K562 (cell line): ENCODE results near the gene AAR2. TPM values are rescaled to one million over a fixed set of nuclear protein-coding genes. Genes with fewer than 3 reads are reported as not detected.

ENCODE experiments used
- ATAC-seq: fragments of 200-7000 bp; cut with Tn5 transposase; 3 replicates; pipeline ENCODE4 v1.9.1; 2020; ENCODE audit warnings: moderate library complexity
- BruUV-seq: library from RNA; stranded (reverse); fragments of 400-500 nt; replicated peaks from 2 replicates; lab custom pipeline; 2021; lab: Mats Ljungman, UMichigan
- CTCF ChIA-PET: fragments of 300-600 bp; formaldehyde crosslinking; extraction: SDS; loops from one replicate; lab custom pipeline; 2021; ENCODE audit warnings: low intra/inter-chr PET ratio; lab: Yijun Ruan, JAX
- POLR2A ChIA-PET: fragments of 300-600, 350-650 bp; sonication (Branson Sonifier 250); formaldehyde crosslinking; extraction: SDS; loops from one replicate; lab custom pipeline; 2021; ENCODE audit warnings: antibody characterized with exemption, inconsistent platforms; lab: Yijun Ruan, JAX
- DNase-seq, 4 experiments: peaks; one replicate each; pipeline versions ENCODE4 v3.0.0 to v3.0.0-alpha.2; 2011 to 2018; ENCODE audit warnings: low spot score in 3 of 4, mixed read lengths in 3 of 4; ENCODE audit errors: extremely low read depth in 1 of 4
- FAIRE-seq: peaks from 2 replicates; lab custom pipeline; 2011; peaks lifted over from hg19 to GRCh38; lab: Jason Lieb, UNC
- H2AFZ ChIP-seq: 2 replicates; pipeline ENCODE4 v1.6.0; 2011; ENCODE audit warnings: low read depth, low read length, control low read depth, inconsistent platforms
- H3K27ac ChIP-seq: fragments of 200-600 bp; 3 replicates; pipeline ENCODE4 v1.8.0; 2011; ENCODE audit warnings: low read depth, mild to moderate bottlenecking, control low read depth, inconsistent platforms, low read length, moderate library complexity, mixed read lengths; ENCODE audit errors: extremely low read depth
- H3K27me3 ChIP-seq, 2 experiments: fragments of 300-600 bp in 1 of 2; 2 replicates in 1 of 2; 3 replicates in 1 of 2; pipeline versions ENCODE4 v1.6.0 to v1.8.0; 2011; ENCODE audit warnings: inconsistent platforms in 2 of 2, low read length in 2 of 2, mild to moderate bottlenecking in 1 of 2, mixed read lengths in 1 of 2, moderate library complexity in 1 of 2; ENCODE audit not compliant: control insufficient read depth in 2 of 2, insufficient read depth in 2 of 2
- H3K36me3 ChIP-seq: fragments of 300-600 bp; 3 replicates; pipeline ENCODE4 v1.8.0; 2011; ENCODE audit warnings: mild to moderate bottlenecking, low read length, inconsistent platforms; ENCODE audit not compliant: control insufficient read depth, insufficient read depth
- H3K4me1 ChIP-seq, 2 experiments: fragments of 200-600 bp in 1 of 2; replicated peaks in 1 of 2; 2 replicates in 1 of 2; 3 replicates in 1 of 2; pipeline versions ENCODE4 v1.5.1 to v1.8.0; 2011; ENCODE audit warnings: inconsistent platforms in 2 of 2, low read length in 2 of 2, mild to moderate bottlenecking in 1 of 2, mixed read lengths in 1 of 2, moderate library complexity in 1 of 2; ENCODE audit not compliant: control insufficient read depth in 2 of 2, insufficient read depth in 2 of 2
- H3K4me2 ChIP-seq: 2 replicates; pipeline ENCODE4 v1.6.1; 2011; ENCODE audit warnings: low read length, control low read depth, inconsistent platforms, mixed read lengths; ENCODE audit not compliant: insufficient read depth
- H3K4me3 ChIP-seq: fragments of 200-600 bp; sonication (generic), shearing (Covaris generic); 2 replicates; pipeline ENCODE4 v1.5.1; 2016; ENCODE audit warnings: control low read depth, inconsistent platforms
- H3K79me2 ChIP-seq: fragments of 200-600 bp; 3 replicates; pipeline ENCODE4 v1.8.0; 2011; ENCODE audit warnings: low read length, inconsistent platforms; ENCODE audit not compliant: control insufficient read depth, insufficient read depth
- H3K9ac ChIP-seq, 2 experiments: 2 replicates each; pipeline versions ENCODE4 v1.6.0 to v1.6.1; 2011; ENCODE audit warnings: low read depth in 2 of 2, low read length in 2 of 2, control low read depth in 1 of 2, inconsistent platforms in 1 of 2, mild to moderate bottlenecking in 1 of 2, mixed read lengths in 1 of 2; ENCODE audit not compliant: insufficient read depth in 1 of 2
- H3K9me1 ChIP-seq: one replicate; pipeline ENCODE4 v1.6.0; 2011; ENCODE audit warnings: inconsistent platforms, mild to moderate bottlenecking, low read length, moderate library complexity; ENCODE audit not compliant: control insufficient read depth, insufficient read depth
- H3K9me3 ChIP-seq: replicated peaks from 2 replicates; pipeline ENCODE4 v1.5.1; 2011; ENCODE audit warnings: low read depth, low read length, inconsistent platforms; ENCODE audit not compliant: control insufficient read depth, insufficient read depth
- H4K20me1 ChIP-seq: replicated peaks from 2 replicates; pipeline ENCODE4 v1.6.1; 2011; ENCODE audit warnings: low read length, inconsistent platforms, mixed read lengths; ENCODE audit not compliant: control insufficient read depth, insufficient read depth
- ARID1B ChIP-seq: fragments of 450-650 bp; IDR thresholded peaks from 2 replicates; pipeline ENCODE4 v1.6.1; 2016; ENCODE audit warnings: antibody characterized with exemption, mild to moderate bottlenecking, inconsistent platforms
- ARID2 ChIP-seq: fragments of 450-650 bp; IDR thresholded peaks from 2 replicates; pipeline ENCODE4 v1.6.1; 2017; ENCODE audit warnings: antibody characterized with exemption, mild to moderate bottlenecking
- FUS ChIP-seq: fragments of 200-400 bp; formaldehyde crosslinking; optimal IDR thresholded peaks from 2 replicates; pipeline ENCODE3; 2017; ENCODE audit warnings: low read depth, low read length
- MAX ChIP-seq: sonication (generic); formaldehyde crosslinking; IDR thresholded peaks from 2 replicates; pipeline ENCODE4 v1.9.0; 2022; ENCODE audit warnings: mild to moderate bottlenecking, missing genetic modification reagents
- RAD21 ChIP-seq, 2 experiments: fragments of 250-450 bp in 1 of 2; fragments of 450-650 bp in 1 of 2; sonication (Bioruptor Pico) in 1 of 2; formaldehyde crosslinking in 1 of 2; IDR thresholded peaks in 1 of 2; conservative IDR thresholded peaks in 1 of 2; 2 replicates each; pipeline versions ENCODE4 v1.4.0 to v1.8.0; 2020 to 2022; ENCODE audit warnings: mild to moderate bottlenecking in 2 of 2, moderate library complexity in 1 of 2
- SMC3 ChIP-seq: conservative IDR thresholded peaks from 2 replicates; pipeline ENCODE4 v1.6.1; 2011; ENCODE audit warnings: low read depth, low read length, improper control_type of control experiment; ENCODE audit not compliant: insufficient read depth
- SRF ChIP-seq, 2 experiments: fragments of 250-450, 450-650 bp in 1 of 2; sonication (Bioruptor Pico) in 1 of 2; sonication (generic) in 1 of 2; formaldehyde crosslinking; IDR thresholded peaks; 2 replicates each; pipeline versions ENCODE4 v1.5.0 to v1.5.1; 2020 to 2022; ENCODE audit warnings: mild to moderate bottlenecking in 1 of 2, missing genetic modification reagents in 1 of 2
- WGBS: fragments of 100-300 bp; shearing (Covaris generic); methylation state at CpG from one replicate; pipeline ENCODE4 v1.1.6; 2016; ENCODE audit warnings: low coverage, mixed read lengths; ENCODE audit not compliant: insufficient coverage; ENCODE audit errors: missing lambda C conversion rate; 5-methylcytosine and 5-hydroxymethylcytosine counted together
- in situ Hi-C: fragments of 300-500 bp; cut with MboI; formaldehyde crosslinking; loops from 4 replicates; pipeline ENCODE4 v1.15.0; 2018; ENCODE audit warnings: inconsistent platforms, mixed read lengths
- intact Hi-C: fragments of 100-400 bp; cut with micrococcal nuclease; formaldehyde crosslinking; loops from 2 replicates; pipeline ENCODE4 v1.14.2; 2022
- polyA plus RNA-seq, 8 experiments: library from polyadenylated mRNA; depleted of rRNA in 4 of 8; stranded (reverse) in 5 of 8; unstranded in 3 of 8; fragments of >200 nt; fragmentation: Nextera tagmentation in 2 of 8; fragmentation: Illumina TruSeq in 1 of 8; extraction: Ambion mirVana in 2 of 8; extraction: Trizol in 1 of 8; gene quantifications; 2 replicates each; pipeline versions ENCODE4 v1.2.1 to v1.2.3, GENCODE V29; 2011 to 2014; ENCODE audit warnings: inconsistent platforms in 1 of 8, missing spikeins in 1 of 8
- total RNA-seq, 7 experiments: library from RNA; depleted of rRNA in 6 of 7; stranded (reverse); fragments of >200 nt in 6 of 7; fragmentation: Illumina TruSeq in 2 of 7; extraction: Trizol in 2 of 7; gene quantifications; 2 replicates each; pipeline versions ENCODE4 v1.2.1 to v1.2.3, GENCODE V29; 2011 to 2021; ENCODE audit warnings: low replicate concordance in 1 of 7
- TF ChIP-seq, protein P1 (sequence below), 3 experiments: IDR thresholded peaks in 2 of 3; conservative IDR thresholded peaks in 1 of 3; 2 replicates each; pipeline ENCODE4 v1.5.1; 2011 to 2012; ENCODE audit warnings: low read length in 3 of 3, mild to moderate bottlenecking in 3 of 3, control low read depth in 2 of 3, improper control_type of control experiment in 1 of 3, inconsistent platforms in 1 of 3, low read depth in 1 of 3, mixed read lengths in 1 of 3, moderate library complexity in 1 of 3; ENCODE audit not compliant: insufficient read depth in 2 of 3
- TF ChIP-seq, protein P2 (sequence below): fragments of 450-650 bp; formaldehyde crosslinking; IDR thresholded peaks from 2 replicates; pipeline ENCODE4 v1.4.0; 2020; ENCODE audit warnings: mild to moderate bottlenecking, moderate library complexity

AAR2 gene
- total and polyA plus RNA-seq, 9 of the 15 experiments (the other 6 are each of a cell fraction or from before 2014, with no cell fraction given): 6.5 to 36.2 (median 24.7) TPM

- Histone ChIP-seq H3K9ac (no peak overlapping the region), H3K4me3 (no peak overlapping the region), H3K9me3 (no peaks in the 10 kb centered on the region), H3K9me1 (no peaks in the 10 kb centered on the region), H3K4me1 (no peaks in the 10 kb centered on the region), H3K36me3 (no peaks in the 10 kb centered on the region), H4K20me1 (peaks cover 11% of the 10 kb centered on the region), H3K4me2 (no peak overlapping the region), H3K27me3 (peaks cover 27 to 63% of the 10 kb centered on the region in 2 experiments), H3K79me2 (no peaks in the 10 kb centered on the region), H3K27ac (no peak overlapping the region), H2AFZ (no peak overlapping the region)
- POLR2A ChIA-PET: no interaction called here
- intact Hi-C loops: loop anchor here (1.0 to 2.0 kb wide), 2 partner anchors 184 to 225 kb away; no protein-coding TSS in a partner anchor
- CTCF ChIA-PET: interaction anchor here (0.5 to 1.8 kb wide), 2 partner anchors 11 to 225 kb away, joined by 3 to 7 read pairs; no protein-coding TSS in a partner anchor
- ATAC-seq (peak; percentile 83), FAIRE-seq (peak; percentile 93), DNase-seq (peak; percentile 51 to 59 (median 56))
- BruUV-seq: no TSS peak
- in situ Hi-C loops: loop anchor here (25.0 kb wide), 1 partner anchor 223 kb away; no protein-coding TSS in a partner anchor
- 4% methylated on average over 5 of the region's 5 CpGs for WGBS
- peak; percentile 58 to 81 for TF ChIP-seq RAD21 (CRISPR knock-in tag; conservative IDR thresholded peaks at IDR 0.05 in 1 of 2, IDR thresholded peaks at IDR 0.05 in 1 of 2)
- 0 out of 2 replicates have a peak, but pooled peaks have one; percentile 17 for TF ChIP-seq ARID2
- peak; percentile 76 for TF ChIP-seq SMC3
- TF ChIP-seq SRF (CRISPR knock-in tag; IDR thresholded peaks at IDR 0.05): peak in 1 of 2 experiments; percentile 77; a peak in 1 of 4 replicates
- TF ChIP-seq FUS: no peak
- TF ChIP-seq, protein P1, sequence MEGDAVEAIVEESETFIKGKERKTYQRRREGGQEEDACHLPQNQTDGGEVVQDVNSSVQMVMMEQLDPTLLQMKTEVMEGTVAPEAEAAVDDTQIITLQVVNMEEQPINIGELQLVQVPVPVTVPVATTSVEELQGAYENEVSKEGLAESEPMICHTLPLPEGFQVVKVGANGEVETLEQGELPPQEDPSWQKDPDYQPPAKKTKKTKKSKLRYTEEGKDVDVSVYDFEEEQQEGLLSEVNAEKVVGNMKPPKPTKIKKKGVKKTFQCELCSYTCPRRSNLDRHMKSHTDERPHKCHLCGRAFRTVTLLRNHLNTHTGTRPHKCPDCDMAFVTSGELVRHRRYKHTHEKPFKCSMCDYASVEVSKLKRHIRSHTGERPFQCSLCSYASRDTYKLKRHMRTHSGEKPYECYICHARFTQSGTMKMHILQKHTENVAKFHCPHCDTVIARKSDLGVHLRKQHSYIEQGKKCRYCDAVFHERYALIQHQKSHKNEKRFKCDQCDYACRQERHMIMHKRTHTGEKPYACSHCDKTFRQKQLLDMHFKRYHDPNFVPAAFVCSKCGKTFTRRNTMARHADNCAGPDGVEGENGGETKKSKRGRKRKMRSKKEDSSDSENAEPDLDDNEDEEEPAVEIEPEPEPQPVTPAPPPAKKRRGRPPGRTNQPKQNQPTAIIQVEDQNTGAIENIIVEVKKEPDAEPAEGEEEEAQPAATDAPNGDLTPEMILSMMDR (IDR thresholded peaks at IDR 0.05 in 2 of 3, conservative IDR thresholded peaks at IDR 0.05 in 1 of 3; ENCODE audit: insufficient read depth in 2 of 3, low read depth in 1 of 3, low read length in 3 of 3): peak; percentile 75 to 85 (median 81)
- TF ChIP-seq ARID1B: no peak
- TF ChIP-seq, protein P2, sequence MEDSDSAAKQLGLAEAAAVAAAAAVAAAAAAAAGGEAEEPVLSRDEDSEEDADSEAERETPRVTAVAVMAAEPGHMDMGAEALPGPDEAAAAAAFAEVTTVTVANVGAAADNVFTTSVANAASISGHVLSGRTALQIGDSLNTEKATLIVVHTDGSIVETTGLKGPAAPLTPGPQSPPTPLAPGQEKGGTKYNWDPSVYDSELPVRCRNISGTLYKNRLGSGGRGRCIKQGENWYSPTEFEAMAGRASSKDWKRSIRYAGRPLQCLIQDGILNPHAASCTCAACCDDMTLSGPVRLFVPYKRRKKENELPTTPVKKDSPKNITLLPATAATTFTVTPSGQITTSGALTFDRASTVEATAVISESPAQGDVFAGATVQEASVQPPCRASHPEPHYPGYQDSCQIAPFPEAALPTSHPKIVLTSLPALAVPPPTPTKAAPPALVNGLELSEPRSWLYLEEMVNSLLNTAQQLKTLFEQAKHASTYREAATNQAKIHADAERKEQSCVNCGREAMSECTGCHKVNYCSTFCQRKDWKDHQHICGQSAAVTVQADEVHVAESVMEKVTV (CRISPR knock-in tag): peak; percentile 11; the same call in 1 of the 2 replicates
- 0 out of 2 replicates have a peak, but pooled peaks have one; percentile 11 for TF ChIP-seq MAX (CRISPR knock-in tag)
These were observed 21.5 kb upstream of the AAR2 start for GRCh38 chr20:36214684-36215256.
